ENCODE data around the gene CTU2.

Gene CTU2

GRCh38 chr16:88721236-88721635, 14.9 kb downstream of the CTU2 start:
- TF ChIP-seq REST (IDR thresholded peaks at IDR 0.05; ENCODE audit: low read depth) (no peak), RAD21 (IDR thresholded peaks at IDR 0.05; ENCODE audit: low read depth) (no peak), ZBTB7A (IDR thresholded peaks at IDR 0.05; ENCODE audit: low read depth) (no peak), EP300 (IDR thresholded peaks at IDR 0.05; ENCODE audit: borderline replicate concordance) (no peak), TCF12 (IDR thresholded peaks at IDR 0.05; ENCODE audit: low read depth) (no peak)
- TF ChIP-seq, protein P1, sequence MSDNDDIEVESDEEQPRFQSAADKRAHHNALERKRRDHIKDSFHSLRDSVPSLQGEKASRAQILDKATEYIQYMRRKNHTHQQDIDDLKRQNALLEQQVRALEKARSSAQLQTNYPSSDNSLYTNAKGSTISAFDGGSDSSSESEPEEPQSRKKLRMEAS (IDR thresholded peaks at IDR 0.05), result no peak

DNA sequence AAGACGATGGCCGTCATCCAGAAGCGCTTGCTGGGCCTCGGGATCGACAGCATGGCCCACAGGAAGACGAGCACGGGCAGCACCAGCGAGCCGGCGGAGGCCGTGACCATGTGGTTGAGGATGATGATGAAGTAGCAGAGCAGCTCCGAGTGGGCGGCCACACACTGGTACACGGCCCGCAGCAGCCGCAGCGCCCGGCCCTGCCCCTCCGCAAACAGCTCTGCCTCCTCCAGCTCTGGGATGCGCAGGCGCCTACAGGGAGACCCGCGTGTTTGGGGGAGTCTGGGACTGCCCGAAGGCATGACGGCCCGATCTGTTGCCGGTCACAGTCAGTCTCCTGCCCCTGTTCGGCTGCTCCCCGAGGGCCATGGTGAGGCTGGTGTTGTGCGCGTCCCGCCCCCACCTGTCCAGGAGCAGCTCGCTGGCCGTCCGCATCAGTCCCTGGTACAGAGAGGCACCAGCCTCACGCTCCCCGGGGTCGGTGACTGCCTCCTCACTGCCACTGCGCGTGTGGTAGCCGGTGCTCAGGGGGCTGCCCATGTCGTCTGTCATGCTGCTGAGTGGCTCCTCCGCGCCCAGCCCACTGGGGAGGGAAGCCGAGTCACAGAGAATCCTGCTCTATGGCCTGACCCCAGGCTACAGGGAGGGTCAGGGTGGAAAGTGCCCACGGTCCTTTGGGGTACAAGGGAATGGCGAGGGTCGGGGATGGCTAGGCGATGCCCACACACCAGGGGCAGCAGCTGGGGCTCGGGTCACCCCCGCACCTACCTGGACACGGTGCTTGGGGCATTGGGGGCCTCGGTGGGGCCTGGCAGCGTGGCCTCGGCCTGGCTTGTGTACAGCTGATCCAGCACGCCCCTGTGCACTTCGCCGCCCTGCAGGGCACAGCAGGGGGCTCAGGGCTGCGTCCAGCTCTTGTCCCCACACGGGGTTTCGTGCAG, 15.8 kb downstream of the CTU2 start:
- TF ChIP-seq TCF12 (IDR thresholded peaks at IDR 0.05; ENCODE audit: low read depth) (no peak), RAD21 (IDR thresholded peaks at IDR 0.05; ENCODE audit: low read depth) (no peak), USF1 (IDR thresholded peaks at IDR 0.05) (no peak), REST (IDR thresholded peaks at IDR 0.05; ENCODE audit: low read depth) (no peak)

DNA sequence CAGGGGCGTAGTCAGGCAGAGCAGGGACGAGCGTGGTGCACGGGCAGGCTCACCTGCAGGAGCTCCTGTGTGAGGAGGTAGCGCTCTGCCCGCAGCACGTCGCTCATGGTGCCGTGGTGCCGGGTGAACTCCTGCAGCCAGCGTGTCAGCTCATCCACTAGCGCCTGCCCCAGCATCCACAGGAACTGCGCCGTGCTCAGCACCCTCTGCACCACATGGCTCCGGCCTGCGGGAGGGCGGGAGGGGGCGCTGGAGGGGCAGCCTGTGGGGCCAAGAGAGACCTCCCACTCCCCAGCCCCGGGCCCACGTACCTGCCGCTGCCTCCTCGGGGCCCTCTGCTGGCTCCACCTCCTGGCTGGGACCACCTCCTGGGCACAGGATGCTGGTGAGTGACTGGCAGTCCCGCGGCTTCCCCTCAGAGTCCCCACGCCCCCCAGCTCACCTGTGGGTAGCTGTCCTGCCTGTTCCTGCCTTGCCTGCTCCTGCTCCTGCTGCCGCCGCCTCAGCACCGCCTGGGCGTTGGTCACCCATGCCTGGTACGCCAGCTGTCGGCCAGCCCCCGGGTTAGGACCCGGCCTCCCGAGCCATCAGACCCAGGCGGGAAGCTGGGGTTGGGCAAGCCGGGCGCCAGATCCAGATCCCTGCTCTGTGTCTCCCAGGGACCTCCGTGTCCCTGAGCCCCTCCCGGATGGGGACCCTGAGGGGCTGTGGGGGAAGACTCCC, 16.6 kb downstream of the CTU2 start:
- no peak for TF ChIP-seq REST (IDR thresholded peaks at IDR 0.05; ENCODE audit: low read depth)
- no peak for TF ChIP-seq EGR1 (IDR thresholded peaks at IDR 0.05)
- TF ChIP-seq ZBTB7A (IDR thresholded peaks at IDR 0.05; ENCODE audit: low read depth), result no peak
- TF ChIP-seq TEAD4 (IDR thresholded peaks at IDR 0.05), result no peak
- no peak for TF ChIP-seq TCF12 (IDR thresholded peaks at IDR 0.05; ENCODE audit: low read depth)
- TF ChIP-seq FOXM1 (IDR thresholded peaks at IDR 0.05; ENCODE audit: borderline replicate concordance, low read depth), result no peak
- no peak for TF ChIP-seq EP300 (IDR thresholded peaks at IDR 0.05; ENCODE audit: borderline replicate concordance)
- TF ChIP-seq NFIC (IDR thresholded peaks at IDR 0.05), result no peak
- TF ChIP-seq RAD21 (IDR thresholded peaks at IDR 0.05; ENCODE audit: low read depth), result no peak
- TF ChIP-seq USF1 (IDR thresholded peaks at IDR 0.05), result no peak
- TF ChIP-seq, protein P1 (IDR thresholded peaks at IDR 0.05), result no peak
- TF ChIP-seq TAF1 (IDR thresholded peaks at IDR 0.05; ENCODE audit: low read depth), result no peak
- TF ChIP-seq CEBPB (IDR thresholded peaks at IDR 0.05), result no peak
- no peak for TF ChIP-seq YY1 (IDR thresholded peaks at IDR 0.05; ENCODE audit: low read depth)
- no peak for TF ChIP-seq CREB1 (IDR thresholded peaks at IDR 0.05; ENCODE audit: low read depth)

DNA sequence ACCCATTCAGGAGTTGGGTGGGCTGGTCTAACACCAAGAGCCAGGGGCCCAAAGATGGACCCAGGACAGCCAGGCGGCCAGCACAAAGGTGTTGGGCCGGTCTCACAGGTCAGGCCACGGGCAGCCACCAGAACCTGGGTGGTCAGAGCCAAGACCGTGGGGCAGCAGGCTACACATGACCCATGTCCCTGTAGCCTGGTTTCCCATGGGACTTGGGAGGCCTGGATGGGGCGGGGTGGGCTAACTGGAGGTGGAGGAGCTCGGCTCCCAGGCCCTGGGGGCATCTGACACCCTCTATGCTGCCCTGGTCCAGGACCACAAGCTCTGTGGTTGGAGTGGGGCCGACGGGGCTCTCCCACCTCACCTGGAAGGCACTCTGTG, 17.2 kb downstream of the CTU2 start:
- TF ChIP-seq TAF1 (IDR thresholded peaks at IDR 0.05; ENCODE audit: low read depth), result no peak
- TF ChIP-seq CEBPB (IDR thresholded peaks at IDR 0.05), result no peak
- no peak for TF ChIP-seq CREB1 (IDR thresholded peaks at IDR 0.05; ENCODE audit: low read depth)

Measured in Ishikawa (cell line).